GM12872 (cell line): ENCODE results near the gene KCTD4.

ENCODE experiments used
- CTCF ChIP-seq: IDR thresholded peaks from 3 replicates; pipeline ENCODE4 v1.5.1; 2011; ENCODE audit warnings: low read depth, mild to moderate bottlenecking, low read length, moderate library complexity; ENCODE audit not compliant: insufficient read depth

The KCTD4 gene

GRCh38 chr13:45232591-45232990 lies 31.7 kb upstream of the KCTD4 start:
- no peak for TF ChIP-seq CTCF

- no peak for TF ChIP-seq CTCF
Measured at GRCh38 chr13:45231722-45232121, 30.9 kb upstream of the KCTD4 start.

GRCh38 chr13:45231305-45231704 lies 30.5 kb upstream of the KCTD4 start:
- no peak for TF ChIP-seq CTCF

- TF ChIP-seq CTCF = no peak
Measured at GRCh38 chr13:45229172-45229571, 28.3 kb upstream of the KCTD4 start.

- no peak for TF ChIP-seq CTCF
Measured at GRCh38 chr13:45228002-45228401, 27.2 kb upstream of the KCTD4 start.

GRCh38 chr13:45226024-45226423 lies 25.2 kb upstream of the KCTD4 start:
- no peak for TF ChIP-seq CTCF

GRCh38 chr13:45225370-45225769 lies 24.5 kb upstream of the KCTD4 start:
- TF ChIP-seq CTCF = no peak

- TF ChIP-seq CTCF = no peak
Measured at GRCh38 chr13:45224176-45224575, 23.3 kb upstream of the KCTD4 start.
